Measurements from ENCODE around the gene PPP4C.

PPP4C gene

GRCh38 chr16:30132591-30132990 is 56.8 kb downstream of the PPP4C start:
- H3K9me3 ChIP-seq: no peaks in the 10 kb centered on the region
- no peak for DNase-seq

More at GRCh38 chr16:30132591-30132990, 56.8 kb downstream of the PPP4C start:
- H3K27me3 ChIP-seq: no peaks in the 10 kb centered on the region
- intact Hi-C loops (cut with DNase I; ENCODE audit: low total_unique reads): no loop called here
- H3K36me3 ChIP-seq: no peaks in the 10 kb centered on the region
- no peak overlapping the region for H3K27ac ChIP-seq
- no peak for TF ChIP-seq CTCF (IDR thresholded peaks at IDR 0.05)
- no peaks in the 10 kb centered on the region for H3K4me1 ChIP-seq
- no peak overlapping the region for H3K4me3 ChIP-seq
